ENCODE results near the gene LTB. TPM values are rescaled to one million over a fixed set of nuclear protein-coding genes. Genes with fewer than 3 reads are reported as not detected.

Gene LTB
- total and polyA plus RNA-seq, 2 of the 13 experiments (the other 11 are each of a cell fraction or from before 2014, with no cell fraction given): 0.09 to 0.22 TPM

DNA sequence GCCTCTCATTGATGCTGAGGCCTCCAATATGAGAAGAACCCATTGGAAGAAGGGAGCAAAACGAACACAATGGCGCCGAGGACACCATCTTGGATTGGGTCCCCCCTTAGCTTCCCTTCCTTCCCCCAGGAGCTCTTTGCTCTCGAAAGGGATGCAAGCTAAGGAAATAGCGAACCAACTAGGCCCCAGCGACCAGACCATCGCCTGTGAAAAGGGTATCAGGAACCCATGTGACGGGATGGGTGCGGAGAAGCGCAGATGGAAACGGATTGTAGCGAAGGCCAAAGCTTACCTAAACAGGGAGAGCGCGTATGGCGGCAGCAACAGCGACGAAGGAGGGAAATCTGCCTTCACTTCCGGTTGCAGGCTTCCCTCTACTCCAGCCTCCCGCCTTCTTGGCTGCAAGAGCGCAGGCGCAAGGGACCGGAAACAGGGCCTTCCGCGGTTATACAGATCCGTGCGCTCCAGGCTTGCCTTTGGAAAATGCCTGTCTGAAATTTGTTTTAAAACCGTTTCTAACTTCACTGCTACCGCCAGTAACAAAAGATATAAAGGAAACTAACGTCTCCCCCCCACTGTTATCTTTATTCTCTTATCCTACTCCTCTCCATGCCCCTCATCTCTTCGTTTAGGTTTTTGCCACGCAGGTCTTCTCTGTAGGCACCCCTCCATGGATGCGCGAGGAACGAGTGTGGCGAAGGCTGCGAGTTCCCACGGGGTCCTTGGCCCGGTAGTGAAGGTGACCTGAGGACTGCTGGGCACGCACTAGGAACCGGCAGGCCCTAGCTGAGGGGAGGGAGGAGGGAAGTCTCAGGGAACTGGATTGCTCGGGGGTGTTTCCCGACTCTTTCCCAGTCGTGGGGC, 40.3 kb downstream of the LTB start, which contains the start of gene DDX39B (continued):
- TF ChIP-seq, protein P1, sequence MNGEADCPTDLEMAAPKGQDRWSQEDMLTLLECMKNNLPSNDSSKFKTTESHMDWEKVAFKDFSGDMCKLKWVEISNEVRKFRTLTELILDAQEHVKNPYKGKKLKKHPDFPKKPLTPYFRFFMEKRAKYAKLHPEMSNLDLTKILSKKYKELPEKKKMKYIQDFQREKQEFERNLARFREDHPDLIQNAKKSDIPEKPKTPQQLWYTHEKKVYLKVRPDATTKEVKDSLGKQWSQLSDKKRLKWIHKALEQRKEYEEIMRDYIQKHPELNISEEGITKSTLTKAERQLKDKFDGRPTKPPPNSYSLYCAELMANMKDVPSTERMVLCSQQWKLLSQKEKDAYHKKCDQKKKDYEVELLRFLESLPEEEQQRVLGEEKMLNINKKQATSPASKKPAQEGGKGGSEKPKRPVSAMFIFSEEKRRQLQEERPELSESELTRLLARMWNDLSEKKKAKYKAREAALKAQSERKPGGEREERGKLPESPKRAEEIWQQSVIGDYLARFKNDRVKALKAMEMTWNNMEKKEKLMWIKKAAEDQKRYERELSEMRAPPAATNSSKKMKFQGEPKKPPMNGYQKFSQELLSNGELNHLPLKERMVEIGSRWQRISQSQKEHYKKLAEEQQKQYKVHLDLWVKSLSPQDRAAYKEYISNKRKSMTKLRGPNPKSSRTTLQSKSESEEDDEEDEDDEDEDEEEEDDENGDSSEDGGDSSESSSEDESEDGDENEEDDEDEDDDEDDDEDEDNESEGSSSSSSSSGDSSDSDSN (CRISPR knock-in tag; IDR thresholded peaks at IDR 0.05): peak; percentile 92
- no peak; the same call in 1 of the 2 replicates for TF ChIP-seq MIER3 (CRISPR knock-in tag; IDR thresholded peaks at IDR 0.05; ENCODE audit: borderline replicate concordance)
- TF ChIP-seq, protein P2, sequence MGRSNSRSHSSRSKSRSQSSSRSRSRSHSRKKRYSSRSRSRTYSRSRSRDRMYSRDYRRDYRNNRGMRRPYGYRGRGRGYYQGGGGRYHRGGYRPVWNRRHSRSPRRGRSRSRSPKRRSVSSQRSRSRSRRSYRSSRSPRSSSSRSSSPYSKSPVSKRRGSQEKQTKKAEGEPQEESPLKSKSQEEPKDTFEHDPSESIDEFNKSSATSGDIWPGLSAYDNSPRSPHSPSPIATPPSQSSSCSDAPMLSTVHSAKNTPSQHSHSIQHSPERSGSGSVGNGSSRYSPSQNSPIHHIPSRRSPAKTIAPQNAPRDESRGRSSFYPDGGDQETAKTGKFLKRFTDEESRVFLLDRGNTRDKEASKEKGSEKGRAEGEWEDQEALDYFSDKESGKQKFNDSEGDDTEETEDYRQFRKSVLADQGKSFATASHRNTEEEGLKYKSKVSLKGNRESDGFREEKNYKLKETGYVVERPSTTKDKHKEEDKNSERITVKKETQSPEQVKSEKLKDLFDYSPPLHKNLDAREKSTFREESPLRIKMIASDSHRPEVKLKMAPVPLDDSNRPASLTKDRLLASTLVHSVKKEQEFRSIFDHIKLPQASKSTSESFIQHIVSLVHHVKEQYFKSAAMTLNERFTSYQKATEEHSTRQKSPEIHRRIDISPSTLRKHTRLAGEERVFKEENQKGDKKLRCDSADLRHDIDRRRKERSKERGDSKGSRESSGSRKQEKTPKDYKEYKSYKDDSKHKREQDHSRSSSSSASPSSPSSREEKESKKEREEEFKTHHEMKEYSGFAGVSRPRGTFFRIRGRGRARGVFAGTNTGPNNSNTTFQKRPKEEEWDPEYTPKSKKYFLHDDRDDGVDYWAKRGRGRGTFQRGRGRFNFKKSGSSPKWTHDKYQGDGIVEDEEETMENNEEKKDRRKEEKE (IDR thresholded peaks at IDR 0.05): no peak
- peak; percentile 63; the same call in 1 of the 2 replicates for TF ChIP-seq MXD4 (CRISPR knock-in tag; IDR thresholded peaks at IDR 0.05)
- TF ChIP-seq SCMH1 (CRISPR knock-in tag; IDR thresholded peaks at IDR 0.05; ENCODE audit: borderline replicate concordance): no peak
- peak; percentile 97 for TF ChIP-seq ZNF878 (CRISPR knock-in tag; IDR thresholded peaks at IDR 0.05)
- TF ChIP-seq ZNF674 (CRISPR knock-in tag; IDR thresholded peaks at IDR 0.05; ENCODE audit: low read depth): 0 out of 2 replicates have a peak, but pooled peaks have one; percentile 37
- TF ChIP-seq, protein P3, sequence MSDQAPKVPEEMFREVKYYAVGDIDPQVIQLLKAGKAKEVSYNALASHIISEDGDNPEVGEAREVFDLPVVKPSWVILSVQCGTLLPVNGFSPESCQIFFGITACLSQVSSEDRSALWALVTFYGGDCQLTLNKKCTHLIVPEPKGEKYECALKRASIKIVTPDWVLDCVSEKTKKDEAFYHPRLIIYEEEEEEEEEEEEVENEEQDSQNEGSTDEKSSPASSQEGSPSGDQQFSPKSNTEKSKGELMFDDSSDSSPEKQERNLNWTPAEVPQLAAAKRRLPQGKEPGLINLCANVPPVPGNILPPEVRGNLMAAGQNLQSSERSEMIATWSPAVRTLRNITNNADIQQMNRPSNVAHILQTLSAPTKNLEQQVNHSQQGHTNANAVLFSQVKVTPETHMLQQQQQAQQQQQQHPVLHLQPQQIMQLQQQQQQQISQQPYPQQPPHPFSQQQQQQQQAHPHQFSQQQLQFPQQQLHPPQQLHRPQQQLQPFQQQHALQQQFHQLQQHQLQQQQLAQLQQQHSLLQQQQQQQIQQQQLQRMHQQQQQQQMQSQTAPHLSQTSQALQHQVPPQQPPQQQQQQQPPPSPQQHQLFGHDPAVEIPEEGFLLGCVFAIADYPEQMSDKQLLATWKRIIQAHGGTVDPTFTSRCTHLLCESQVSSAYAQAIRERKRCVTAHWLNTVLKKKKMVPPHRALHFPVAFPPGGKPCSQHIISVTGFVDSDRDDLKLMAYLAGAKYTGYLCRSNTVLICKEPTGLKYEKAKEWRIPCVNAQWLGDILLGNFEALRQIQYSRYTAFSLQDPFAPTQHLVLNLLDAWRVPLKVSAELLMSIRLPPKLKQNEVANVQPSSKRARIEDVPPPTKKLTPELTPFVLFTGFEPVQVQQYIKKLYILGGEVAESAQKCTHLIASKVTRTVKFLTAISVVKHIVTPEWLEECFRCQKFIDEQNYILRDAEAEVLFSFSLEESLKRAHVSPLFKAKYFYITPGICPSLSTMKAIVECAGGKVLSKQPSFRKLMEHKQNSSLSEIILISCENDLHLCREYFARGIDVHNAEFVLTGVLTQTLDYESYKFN (CRISPR knock-in tag; conservative IDR thresholded peaks at IDR 0.05): peak; percentile 54; the same call in 1 of the 2 replicates
- no peak; the same call in 1 of the 2 replicates for TF ChIP-seq RFXANK (CRISPR knock-in tag; IDR thresholded peaks at IDR 0.05)
- peak; percentile 79 for TF ChIP-seq AKAP8 (CRISPR knock-in tag; IDR thresholded peaks at IDR 0.05)
- no peak for TF ChIP-seq ZMAT3 (CRISPR knock-in tag; conservative IDR thresholded peaks at IDR 0.05)
- TF ChIP-seq ZNF562 (CRISPR knock-in tag; IDR thresholded peaks at IDR 0.05; ENCODE audit: borderline replicate concordance): no peak
- TF ChIP-seq ZNF737 (CRISPR knock-in tag; IDR thresholded peaks at IDR 0.05; ENCODE audit: borderline replicate concordance): no peak; the same call in 1 of the 2 replicates
- peak; percentile 83; the same call in 1 of the 2 replicates for TF ChIP-seq ZNF441 (CRISPR knock-in tag; IDR thresholded peaks at IDR 0.05; ENCODE audit: borderline replicate concordance)
- peak; percentile 92 for TF ChIP-seq SAP130 (CRISPR knock-in tag; IDR thresholded peaks at IDR 0.05; ENCODE audit: low read depth)
- TF ChIP-seq ZNF558 (CRISPR knock-in tag; IDR thresholded peaks at IDR 0.05; ENCODE audit: borderline replicate concordance): peak; percentile 66; the same call in 1 of the 2 replicates
- TF ChIP-seq ZSCAN22 (CRISPR knock-in tag; IDR thresholded peaks at IDR 0.05): no peak; the same call in 1 of the 2 replicates
- TF ChIP-seq, protein P4, sequence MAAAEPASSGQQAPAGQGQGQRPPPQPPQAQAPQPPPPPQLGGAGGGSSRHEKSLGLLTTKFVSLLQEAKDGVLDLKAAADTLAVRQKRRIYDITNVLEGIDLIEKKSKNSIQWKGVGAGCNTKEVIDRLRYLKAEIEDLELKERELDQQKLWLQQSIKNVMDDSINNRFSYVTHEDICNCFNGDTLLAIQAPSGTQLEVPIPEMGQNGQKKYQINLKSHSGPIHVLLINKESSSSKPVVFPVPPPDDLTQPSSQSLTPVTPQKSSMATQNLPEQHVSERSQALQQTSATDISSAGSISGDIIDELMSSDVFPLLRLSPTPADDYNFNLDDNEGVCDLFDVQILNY (CRISPR knock-in tag; conservative IDR thresholded peaks at IDR 0.05): peak; percentile 82
- TF ChIP-seq ZNF713 (CRISPR knock-in tag; IDR thresholded peaks at IDR 0.05): peak; percentile 97; the same call in 1 of the 2 replicates
